Stimulated activated CD4-positive, alpha-beta T cell treated with anti-CD3 and anti-CD28 coated beads, Interleukin-2, amount 100 ng/mL, for 48 hours (primary cell): ENCODE results near the gene DNAH2.

Experiments used
- DNase-seq, 2 donors: peaks; one replicate each; pipeline ENCODE4 v3.0.0-alpha.2; 2020

The DNAH2 gene

GRCh38 chr17:7840875-7841274 is 123.3 kb downstream of the DNAH2 start:
- DNase-seq = no peak

GRCh38 chr17:7841396-7841914 is 123.9 kb downstream of the DNAH2 start:
- peak; percentile 84 to 89 for DNase-seq

GRCh38 chr17:7841915-7842379 is 124.4 kb downstream of the DNAH2 start:
- peak; percentile 77 to 80 for DNase-seq

- DNase-seq = peak; percentile 87 to 91
Measured at GRCh38 chr17:7842380-7843256, 125.1 kb downstream of the DNAH2 start.

GRCh38 chr17:7843257-7843535 is 125.7 kb downstream of the DNAH2 start:
- no peak for DNase-seq

GRCh38 chr17:7843536-7844291 is 126.2 kb downstream of the DNAH2 start:
- peak; percentile 77 to 80 for DNase-seq

- peak; percentile 73 to 80 for DNase-seq
Measured at GRCh38 chr17:7844292-7845154, 127.0 kb downstream of the DNAH2 start.

GRCh38 chr17:7845359-7846062 is 128.0 kb downstream of the DNAH2 start:
- no peak for DNase-seq

GRCh38 chr17:7846063-7846735 is 128.7 kb downstream of the DNAH2 start:
- no peak for DNase-seq

- DNase-seq = no peak
Measured at GRCh38 chr17:7846765-7847661, 129.5 kb downstream of the DNAH2 start.

- DNase-seq = no peak
Measured at GRCh38 chr17:7848131-7848579, 130.6 kb downstream of the DNAH2 start.

- DNase-seq = no peak
Measured at GRCh38 chr17:7848739-7849129, 131.2 kb downstream of the DNAH2 start.

- no peak for DNase-seq
Measured at GRCh38 chr17:7849130-7849750, 131.7 kb downstream of the DNAH2 start.

- no peak for DNase-seq
Measured at GRCh38 chr17:7849751-7850504, 132.4 kb downstream of the DNAH2 start.

- DNase-seq = no peak
Measured at GRCh38 chr17:7850701-7851437, 133.3 kb downstream of the DNAH2 start.

GRCh38 chr17:7851438-7852261 is 134.1 kb downstream of the DNAH2 start:
- peak; percentile 93 to 94 for DNase-seq

- DNase-seq = no peak
Measured at GRCh38 chr17:7852262-7852670, 134.7 kb downstream of the DNAH2 start.
